ENCODE results near the gene MMP20.

DNA sequence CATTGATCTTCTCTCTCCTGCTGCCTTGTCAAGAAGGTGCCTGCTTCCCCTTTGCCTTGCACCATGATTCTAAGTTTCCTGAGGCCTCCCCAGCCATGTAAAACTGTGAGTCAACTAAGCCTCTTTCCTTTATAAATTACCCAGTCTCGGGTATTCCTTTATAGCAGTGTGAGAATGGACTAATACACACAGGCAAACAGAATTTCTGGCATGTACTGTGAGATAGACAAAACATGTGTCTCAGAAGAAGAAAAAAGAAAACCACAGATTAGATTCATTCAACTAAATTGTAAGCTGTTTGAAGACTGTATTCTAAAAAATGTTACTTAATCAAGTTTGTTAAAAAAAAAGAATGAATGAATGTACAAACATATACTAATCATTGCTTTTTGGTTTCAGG is 1.5 kb upstream of the MMP20 start:
- TF ChIP-seq, protein P1, sequence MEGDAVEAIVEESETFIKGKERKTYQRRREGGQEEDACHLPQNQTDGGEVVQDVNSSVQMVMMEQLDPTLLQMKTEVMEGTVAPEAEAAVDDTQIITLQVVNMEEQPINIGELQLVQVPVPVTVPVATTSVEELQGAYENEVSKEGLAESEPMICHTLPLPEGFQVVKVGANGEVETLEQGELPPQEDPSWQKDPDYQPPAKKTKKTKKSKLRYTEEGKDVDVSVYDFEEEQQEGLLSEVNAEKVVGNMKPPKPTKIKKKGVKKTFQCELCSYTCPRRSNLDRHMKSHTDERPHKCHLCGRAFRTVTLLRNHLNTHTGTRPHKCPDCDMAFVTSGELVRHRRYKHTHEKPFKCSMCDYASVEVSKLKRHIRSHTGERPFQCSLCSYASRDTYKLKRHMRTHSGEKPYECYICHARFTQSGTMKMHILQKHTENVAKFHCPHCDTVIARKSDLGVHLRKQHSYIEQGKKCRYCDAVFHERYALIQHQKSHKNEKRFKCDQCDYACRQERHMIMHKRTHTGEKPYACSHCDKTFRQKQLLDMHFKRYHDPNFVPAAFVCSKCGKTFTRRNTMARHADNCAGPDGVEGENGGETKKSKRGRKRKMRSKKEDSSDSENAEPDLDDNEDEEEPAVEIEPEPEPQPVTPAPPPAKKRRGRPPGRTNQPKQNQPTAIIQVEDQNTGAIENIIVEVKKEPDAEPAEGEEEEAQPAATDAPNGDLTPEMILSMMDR (conservative IDR thresholded peaks at IDR 0.05; ENCODE audit: low read depth in 2 of 2), result no peak
- TF ChIP-seq EZH2 (IDR thresholded peaks at IDR 0.05; ENCODE audit: low read depth, unreplicated experiment) (no peak), EZH2phosphoT487 (IDR thresholded peaks at IDR 0.05; ENCODE audit: unreplicated experiment) (no peak), CREB1 (CRISPR knock-in tag; IDR thresholded peaks at IDR 0.05; ENCODE audit: low read depth) (no peak), JUNB (IDR thresholded peaks at IDR 0.05; ENCODE audit: unreplicated experiment) (no peak), POLR2AphosphoS5 (IDR thresholded peaks at IDR 0.05; ENCODE audit: low read depth) (no peak), STAT1 (IDR thresholded peaks at IDR 0.05; ENCODE audit: unreplicated experiment) (no peak), ZNF331 (CRISPR knock-in tag; IDR thresholded peaks at IDR 0.05; ENCODE audit: low read depth) (no peak), ZNF114 (CRISPR knock-in tag; IDR thresholded peaks at IDR 0.05) (no peak), NANOG (IDR thresholded peaks at IDR 0.05; ENCODE audit: borderline replicate concordance) (no peak)
- TF ChIP-seq, protein P2, sequence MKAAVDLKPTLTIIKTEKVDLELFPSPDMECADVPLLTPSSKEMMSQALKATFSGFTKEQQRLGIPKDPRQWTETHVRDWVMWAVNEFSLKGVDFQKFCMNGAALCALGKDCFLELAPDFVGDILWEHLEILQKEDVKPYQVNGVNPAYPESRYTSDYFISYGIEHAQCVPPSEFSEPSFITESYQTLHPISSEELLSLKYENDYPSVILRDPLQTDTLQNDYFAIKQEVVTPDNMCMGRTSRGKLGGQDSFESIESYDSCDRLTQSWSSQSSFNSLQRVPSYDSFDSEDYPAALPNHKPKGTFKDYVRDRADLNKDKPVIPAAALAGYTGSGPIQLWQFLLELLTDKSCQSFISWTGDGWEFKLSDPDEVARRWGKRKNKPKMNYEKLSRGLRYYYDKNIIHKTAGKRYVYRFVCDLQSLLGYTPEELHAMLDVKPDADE (IDR thresholded peaks at IDR 0.05), result no peak
- TF ChIP-seq, protein P3, sequence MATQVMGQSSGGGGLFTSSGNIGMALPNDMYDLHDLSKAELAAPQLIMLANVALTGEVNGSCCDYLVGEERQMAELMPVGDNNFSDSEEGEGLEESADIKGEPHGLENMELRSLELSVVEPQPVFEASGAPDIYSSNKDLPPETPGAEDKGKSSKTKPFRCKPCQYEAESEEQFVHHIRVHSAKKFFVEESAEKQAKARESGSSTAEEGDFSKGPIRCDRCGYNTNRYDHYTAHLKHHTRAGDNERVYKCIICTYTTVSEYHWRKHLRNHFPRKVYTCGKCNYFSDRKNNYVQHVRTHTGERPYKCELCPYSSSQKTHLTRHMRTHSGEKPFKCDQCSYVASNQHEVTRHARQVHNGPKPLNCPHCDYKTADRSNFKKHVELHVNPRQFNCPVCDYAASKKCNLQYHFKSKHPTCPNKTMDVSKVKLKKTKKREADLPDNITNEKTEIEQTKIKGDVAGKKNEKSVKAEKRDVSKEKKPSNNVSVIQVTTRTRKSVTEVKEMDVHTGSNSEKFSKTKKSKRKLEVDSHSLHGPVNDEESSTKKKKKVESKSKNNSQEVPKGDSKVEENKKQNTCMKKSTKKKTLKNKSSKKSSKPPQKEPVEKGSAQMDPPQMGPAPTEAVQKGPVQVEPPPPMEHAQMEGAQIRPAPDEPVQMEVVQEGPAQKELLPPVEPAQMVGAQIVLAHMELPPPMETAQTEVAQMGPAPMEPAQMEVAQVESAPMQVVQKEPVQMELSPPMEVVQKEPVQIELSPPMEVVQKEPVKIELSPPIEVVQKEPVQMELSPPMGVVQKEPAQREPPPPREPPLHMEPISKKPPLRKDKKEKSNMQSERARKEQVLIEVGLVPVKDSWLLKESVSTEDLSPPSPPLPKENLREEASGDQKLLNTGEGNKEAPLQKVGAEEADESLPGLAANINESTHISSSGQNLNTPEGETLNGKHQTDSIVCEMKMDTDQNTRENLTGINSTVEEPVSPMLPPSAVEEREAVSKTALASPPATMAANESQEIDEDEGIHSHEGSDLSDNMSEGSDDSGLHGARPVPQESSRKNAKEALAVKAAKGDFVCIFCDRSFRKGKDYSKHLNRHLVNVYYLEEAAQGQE (IDR thresholded peaks at IDR 0.05; ENCODE audit: unreplicated experiment), result no peak
- TF ChIP-seq, protein P4, sequence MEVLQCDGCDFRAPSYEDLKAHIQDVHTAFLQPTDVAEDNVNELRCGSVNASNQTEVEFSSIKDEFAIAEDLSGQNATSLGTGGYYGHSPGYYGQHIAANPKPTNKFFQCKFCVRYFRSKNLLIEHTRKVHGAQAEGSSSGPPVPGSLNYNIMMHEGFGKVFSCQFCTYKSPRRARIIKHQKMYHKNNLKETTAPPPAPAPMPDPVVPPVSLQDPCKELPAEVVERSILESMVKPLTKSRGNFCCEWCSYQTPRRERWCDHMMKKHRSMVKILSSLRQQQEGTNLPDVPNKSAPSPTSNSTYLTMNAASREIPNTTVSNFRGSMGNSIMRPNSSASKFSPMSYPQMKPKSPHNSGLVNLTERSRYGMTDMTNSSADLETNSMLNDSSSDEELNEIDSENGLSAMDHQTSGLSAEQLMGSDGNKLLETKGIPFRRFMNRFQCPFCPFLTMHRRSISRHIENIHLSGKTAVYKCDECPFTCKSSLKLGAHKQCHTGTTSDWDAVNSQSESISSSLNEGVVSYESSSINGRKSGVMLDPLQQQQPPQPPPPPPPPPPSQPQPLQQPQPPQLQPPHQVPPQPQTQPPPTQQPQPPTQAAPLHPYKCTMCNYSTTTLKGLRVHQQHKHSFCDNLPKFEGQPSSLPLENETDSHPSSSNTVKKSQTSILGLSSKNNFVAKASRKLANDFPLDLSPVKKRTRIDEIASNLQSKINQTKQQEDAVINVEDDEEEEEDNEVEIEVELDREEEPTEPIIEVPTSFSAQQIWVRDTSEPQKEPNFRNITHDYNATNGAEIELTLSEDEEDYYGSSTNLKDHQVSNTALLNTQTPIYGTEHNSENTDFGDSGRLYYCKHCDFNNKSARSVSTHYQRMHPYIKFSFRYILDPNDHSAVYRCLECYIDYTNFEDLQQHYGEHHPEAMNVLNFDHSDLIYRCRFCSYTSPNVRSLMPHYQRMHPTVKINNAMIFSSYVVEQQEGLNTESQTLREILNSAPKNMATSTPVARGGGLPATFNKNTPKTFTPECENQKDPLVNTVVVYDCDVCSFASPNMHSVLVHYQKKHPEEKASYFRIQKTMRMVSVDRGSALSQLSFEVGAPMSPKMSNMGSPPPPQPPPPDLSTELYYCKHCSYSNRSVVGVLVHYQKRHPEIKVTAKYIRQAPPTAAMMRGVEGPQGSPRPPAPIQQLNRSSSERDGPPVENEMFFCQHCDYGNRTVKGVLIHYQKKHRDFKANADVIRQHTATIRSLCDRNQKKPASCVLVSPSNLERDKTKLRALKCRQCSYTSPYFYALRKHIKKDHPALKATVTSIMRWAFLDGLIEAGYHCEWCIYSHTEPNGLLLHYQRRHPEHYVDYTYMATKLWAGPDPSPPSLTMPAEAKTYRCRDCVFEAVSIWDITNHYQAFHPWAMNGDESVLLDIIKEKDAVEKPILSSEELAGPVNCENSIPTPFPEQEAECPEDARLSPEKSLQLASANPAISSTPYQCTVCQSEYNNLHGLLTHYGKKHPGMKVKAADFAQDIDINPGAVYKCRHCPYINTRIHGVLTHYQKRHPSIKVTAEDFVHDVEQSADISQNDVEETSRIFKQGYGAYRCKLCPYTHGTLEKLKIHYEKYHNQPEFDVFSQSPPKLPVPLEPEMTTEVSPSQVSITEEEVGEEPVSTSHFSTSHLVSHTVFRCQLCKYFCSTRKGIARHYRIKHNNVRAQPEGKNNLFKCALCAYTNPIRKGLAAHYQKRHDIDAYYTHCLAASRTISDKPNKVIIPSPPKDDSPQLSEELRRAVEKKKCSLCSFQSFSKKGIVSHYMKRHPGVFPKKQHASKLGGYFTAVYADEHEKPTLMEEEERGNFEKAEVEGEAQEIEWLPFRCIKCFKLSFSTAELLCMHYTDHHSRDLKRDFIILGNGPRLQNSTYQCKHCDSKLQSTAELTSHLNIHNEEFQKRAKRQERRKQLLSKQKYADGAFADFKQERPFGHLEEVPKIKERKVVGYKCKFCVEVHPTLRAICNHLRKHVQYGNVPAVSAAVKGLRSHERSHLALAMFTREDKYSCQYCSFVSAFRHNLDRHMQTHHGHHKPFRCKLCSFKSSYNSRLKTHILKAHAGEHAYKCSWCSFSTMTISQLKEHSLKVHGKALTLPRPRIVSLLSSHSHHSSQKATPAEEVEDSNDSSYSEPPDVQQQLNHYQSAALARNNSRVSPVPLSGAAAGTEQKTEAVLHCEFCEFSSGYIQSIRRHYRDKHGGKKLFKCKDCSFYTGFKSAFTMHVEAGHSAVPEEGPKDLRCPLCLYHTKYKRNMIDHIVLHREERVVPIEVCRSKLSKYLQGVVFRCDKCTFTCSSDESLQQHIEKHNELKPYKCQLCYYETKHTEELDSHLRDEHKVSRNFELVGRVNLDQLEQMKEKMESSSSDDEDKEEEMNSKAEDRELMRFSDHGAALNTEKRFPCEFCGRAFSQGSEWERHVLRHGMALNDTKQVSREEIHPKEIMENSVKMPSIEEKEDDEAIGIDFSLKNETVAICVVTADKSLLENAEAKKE (CRISPR knock-in tag; IDR thresholded peaks at IDR 0.05), result no peak
